Hepatocyte (in vitro differentiated cells): ENCODE results near the gene CCNK. TPM values are rescaled to one million over a fixed set of nuclear protein-coding genes. Genes with fewer than 3 reads are reported as not detected.

Source experiments
- DNase-seq: peaks from one replicate; pipeline ENCODE4 v3.0.0-alpha.2; 2016; ENCODE audit warnings: low spot score
- H2AFZ ChIP-seq: fragments of 200-600 bp; sonication (generic); 2 replicates; pipeline ENCODE4 v1.6.0; 2016; ENCODE audit warnings: antibody characterized with exemption, mild to moderate bottlenecking
- H3K27ac ChIP-seq: fragments of 200-600 bp; sonication (generic); 2 replicates; pipeline ENCODE4 v1.5.1; 2016; ENCODE audit warnings: mild to moderate bottlenecking
- H3K27me3 ChIP-seq: fragments of 200-600 bp; sonication (generic); 2 replicates; pipeline ENCODE4 v1.6.1; 2016
- H3K36me3 ChIP-seq: fragments of 200-600 bp; sonication (generic); replicated peaks from 2 replicates; pipeline ENCODE4 v1.5.1; 2016; ENCODE audit warnings: low read depth; ENCODE audit not compliant: insufficient read depth
- H3K4me1 ChIP-seq: fragments of 200-600 bp; sonication (generic); 2 replicates; pipeline ENCODE4 v1.5.1; 2016; ENCODE audit warnings: mild to moderate bottlenecking, moderate library complexity; ENCODE audit not compliant: insufficient read depth
- H3K4me2 ChIP-seq: fragments of 200-600 bp; sonication (generic); 2 replicates; pipeline ENCODE4 v1.6.0; 2016
- H3K4me3 ChIP-seq: fragments of 200-600 bp; sonication (generic); 2 replicates; pipeline ENCODE4 v1.5.1; 2016; ENCODE audit warnings: mild to moderate bottlenecking
- H3K79me2 ChIP-seq: fragments of 200-600 bp; sonication (generic); 2 replicates; pipeline ENCODE4 v1.6.0; 2017; ENCODE audit warnings: mild to moderate bottlenecking
- H3K9me2 ChIP-seq: fragments of 200-600 bp; sonication (generic); replicated peaks from 2 replicates; pipeline ENCODE4 v1.6.0; 2017; ENCODE audit warnings: mild to moderate bottlenecking; ENCODE audit not compliant: insufficient read depth
- H3K9me3 ChIP-seq: fragments of 200-600 bp; sonication (generic); 2 replicates; pipeline ENCODE4 v1.5.1; 2016; ENCODE audit warnings: low read depth, mild to moderate bottlenecking
- H4K20me1 ChIP-seq: fragments of 200-600 bp; sonication (generic); 2 replicates; pipeline ENCODE4 v1.6.0; 2016; ENCODE audit warnings: mild to moderate bottlenecking; ENCODE audit not compliant: insufficient read depth, poor library complexity, severe bottlenecking
- CTCF ChIP-seq: fragments of 200-600 bp; sonication (generic); IDR thresholded peaks from 2 replicates; pipeline ENCODE4 v1.5.1; 2016; ENCODE audit warnings: antibody characterized with exemption, mild to moderate bottlenecking; ENCODE audit not compliant: poor library complexity
- EZH2 ChIP-seq: fragments of 200-600 bp; sonication (generic); IDR thresholded peaks from 2 replicates; pipeline ENCODE4 v1.6.1; 2016; ENCODE audit warnings: antibody characterized with exemption, mild to moderate bottlenecking, borderline replicate concordance
- EZH2phosphoT487 ChIP-seq: fragments of 200-600 bp; sonication (generic); IDR thresholded peaks from one replicate; pipeline ENCODE4 v1.6.1; 2018; ENCODE audit warnings: antibody characterized with exemption, mild to moderate bottlenecking, low read depth, moderate library complexity; ENCODE audit not compliant: unreplicated experiment, severe bottlenecking
- WGBS: methylation state at CpG from one replicate; pipeline ENCODE4 v1.1.6; 2016; ENCODE audit warnings: low lambda C conversion rate; ENCODE audit errors: missing lambda C conversion rate; 5-methylcytosine and 5-hydroxymethylcytosine counted together
- polyA plus RNA-seq: library from polyadenylated mRNA; unstranded; fragments of >200 nt; fragmentation: Nextera tagmentation; extraction: Ambion mirVana; gene quantifications from 2 replicates; pipeline ENCODE4 v1.2.1, GENCODE V29; 2016
- total RNA-seq: library from RNA; depleted of rRNA; stranded (reverse); fragments of >200 nt; gene quantifications from 2 replicates; pipeline ENCODE4 v1.2.3, GENCODE V29; 2014

Gene CCNK
- total and polyA plus RNA-seq, 2 experiments from 2014 or later = 11.1 to 15.6 TPM

GRCh38 chr14:99552572-99553216, 71.5 kb downstream of the CCNK start:
- WGBS = 60% methylated on average over 13 of the region's 13 CpGs
- Histone ChIP-seq H3K27ac (peak overlapping the region; percentile 97), H2AFZ (no peak overlapping the region), H3K9me2 (no peaks in the 10 kb centered on the region), H4K20me1 (peaks cover 7% of the 10 kb centered on the region), H3K79me2 (peaks cover 99% of the 10 kb centered on the region), H3K4me3 (no peak overlapping the region), H3K36me3 (no peaks in the 10 kb centered on the region), H3K4me1 (peaks cover 79% of the 10 kb centered on the region), H3K4me2 (peak overlapping the region; percentile 59), H3K9me3 (no peaks in the 10 kb centered on the region), H3K27me3 (no peaks in the 10 kb centered on the region)
- TF ChIP-seq EZH2 (no peak), EZH2phosphoT487 (no peak), CTCF (no peak)
- peak; percentile 89 for DNase-seq

GRCh38 chr14:99554184-99554583, 73.0 kb downstream of the CCNK start:
- H3K9me2 ChIP-seq = no peaks in the 10 kb centered on the region
- H3K4me3 ChIP-seq = no peak overlapping the region
- TF ChIP-seq EZH2phosphoT487 = no peak
- TF ChIP-seq CTCF = no peak
- no peaks in the 10 kb centered on the region for H3K27me3 ChIP-seq
- no peak overlapping the region for H2AFZ ChIP-seq
- H3K9me3 ChIP-seq = no peaks in the 10 kb centered on the region
- peak overlapping the region; percentile 95 for H3K27ac ChIP-seq
- DNase-seq = no peak
- H3K4me1 ChIP-seq = peaks cover 72% of the 10 kb centered on the region
- no peaks in the 10 kb centered on the region for H3K36me3 ChIP-seq
- peaks cover 99% of the 10 kb centered on the region for H3K79me2 ChIP-seq
- 82% methylated on average over 12 of the region's 12 CpGs for WGBS
- H4K20me1 ChIP-seq = peaks cover 4% of the 10 kb centered on the region
- H3K4me2 ChIP-seq = no peak overlapping the region

- Histone ChIP-seq H3K9me3 (no peaks in the 10 kb centered on the region), H3K79me2 (peaks cover 99% of the 10 kb centered on the region), H3K9me2 (no peaks in the 10 kb centered on the region), H3K4me3 (no peak overlapping the region), H3K4me2 (no peak overlapping the region), H3K36me3 (no peaks in the 10 kb centered on the region), H3K27ac (peak overlapping the region; percentile 95), H3K27me3 (no peaks in the 10 kb centered on the region), H3K4me1 (peaks cover 64% of the 10 kb centered on the region), H2AFZ (no peak overlapping the region), H4K20me1 (peaks cover under 1% of the 10 kb centered on the region)
- TF ChIP-seq CTCF (no peak), EZH2 (no peak), EZH2phosphoT487 (no peak)
- peak; percentile 75 for DNase-seq
- WGBS = 59% methylated on average over 9 of the region's 9 CpGs
Observed at GRCh38 chr14:99554757-99555531, 73.7 kb downstream of the CCNK start.
